HepG2 (cell line): Measurements from ENCODE around the gene EXOC3L4. TPM values are rescaled to one million over a fixed set of nuclear protein-coding genes. Genes with fewer than 3 reads are reported as not detected.

Experiments
- ATRX ChIP-seq: sonication (generic); formaldehyde crosslinking; IDR thresholded peaks from 2 replicates; pipeline ENCODE4 v1.4.0; 2020; ENCODE audit warnings: missing genetic modification reagents, borderline replicate concordance
- CCAR2 ChIP-seq: fragments of 200-400 bp; formaldehyde crosslinking; optimal IDR thresholded peaks from 2 replicates; pipeline ENCODE3; 2018; ENCODE audit warnings: low read depth, mild to moderate bottlenecking, low read length, moderate library complexity
- FOSL1 ChIP-seq: sonication (generic); formaldehyde crosslinking; IDR thresholded peaks from 2 replicates; pipeline ENCODE4 v1.9.0; 2021; ENCODE audit warnings: missing genetic modification reagents, borderline replicate concordance
- HMG20B ChIP-seq: conservative IDR thresholded peaks from 2 replicates; pipeline ENCODE4 v1.6.1; 2016; ENCODE audit warnings: missing genetic modification reagents, missing compliant biosample characterization
- MYC ChIP-seq: sonication (generic); formaldehyde crosslinking; IDR thresholded peaks from 2 replicates; pipeline ENCODE4 v1.9.0; 2021; ENCODE audit warnings: missing genetic modification reagents, borderline replicate concordance
- PHB2 ChIP-seq: fragments of 450-650 bp; IDR thresholded peaks from 2 replicates; pipeline ENCODE4 v1.6.1; 2018; ENCODE audit not compliant: partially characterized antibody
- SOX13 ChIP-seq, 3 experiments: fragments of 450-650 bp in 1 of 3; sonication (generic) in 1 of 3; formaldehyde crosslinking in 1 of 3; IDR thresholded peaks in 2 of 3; conservative IDR thresholded peaks in 1 of 3; 2 replicates each; pipeline versions ENCODE4 v1.5.0 to v1.6.1; 2016 to 2020; ENCODE audit warnings: antibody characterized with exemption in 1 of 3, mild to moderate bottlenecking in 1 of 3, missing compliant biosample characterization in 1 of 3, missing genetic modification reagents in 1 of 3, moderate library complexity in 1 of 3
- TBL1XR1 ChIP-seq: fragments of 150-350 bp; IDR thresholded peaks from 2 replicates; pipeline ENCODE4 v1.6.1; 2014; ENCODE audit warnings: borderline replicate concordance, low read length; ENCODE audit not compliant: partially characterized antibody
- ZNF101 ChIP-seq: sonication (generic); formaldehyde crosslinking; IDR thresholded peaks from 2 replicates; pipeline ENCODE4 v1.4.0; 2020; ENCODE audit warnings: mild to moderate bottlenecking, low read depth, missing genetic modification reagents, borderline replicate concordance
- ZNF180 ChIP-seq: sonication (generic); formaldehyde crosslinking; IDR thresholded peaks from 2 replicates; pipeline ENCODE4 v1.4.0; 2020; ENCODE audit warnings: low read depth, missing genetic modification reagents, borderline replicate concordance
- ZNF788 ChIP-seq: sonication (generic); formaldehyde crosslinking; IDR thresholded peaks from 2 replicates; pipeline ENCODE4 v1.5.0; 2020; ENCODE audit warnings: mild to moderate bottlenecking, missing genetic modification reagents, borderline replicate concordance
- ZZZ3 ChIP-seq: sonication (generic); formaldehyde crosslinking; IDR thresholded peaks from 2 replicates; pipeline ENCODE4 v1.4.0; 2020; ENCODE audit warnings: missing genetic modification reagents, mild to moderate bottlenecking, borderline replicate concordance
- polyA plus RNA-seq, 8 experiments: library from polyadenylated mRNA; depleted of rRNA in 3 of 8; stranded (reverse) in 7 of 8; unstranded in 1 of 8; fragments of >200 nt; fragmentation: Illumina TruSeq in 4 of 8; extraction: Trizol in 4 of 8; gene quantifications; 2 replicates each; pipeline versions ENCODE4 v1.2.1 to v1.2.3, GENCODE V29; 2011 to 2016; ENCODE audit warnings: low read depth in 4 of 8, missing spikeins in 1 of 8, mixed read lengths in 1 of 8; ENCODE audit not compliant: insufficient read depth in 1 of 8
- total RNA-seq, 5 experiments: library from RNA; depleted of rRNA; stranded (reverse); fragments of >200 nt; fragmentation: Illumina TruSeq; extraction: Trizol; gene quantifications; 2 replicates each; pipeline ENCODE4 v1.2.3, GENCODE V29; 2016; ENCODE audit warnings: low read depth in 1 of 5
- TF ChIP-seq, protein P1 (sequence below): sonication (generic); formaldehyde crosslinking; IDR thresholded peaks from 2 replicates; pipeline ENCODE4 v1.4.0; 2020; ENCODE audit warnings: missing genetic modification reagents, borderline replicate concordance
- TF ChIP-seq, protein P2 (sequence below): sonication (generic); IDR thresholded peaks from 2 replicates; pipeline ENCODE4 v1.6.1; 2016; ENCODE audit warnings: low read depth, borderline replicate concordance
- TF ChIP-seq, protein P3 (sequence below), 2 experiments: IDR thresholded peaks; 2 replicates each; pipeline ENCODE4 v1.6.1; 2011 to 2012; ENCODE audit warnings: low read length in 2 of 2, borderline replicate concordance in 1 of 2, low read depth in 1 of 2, mild to moderate bottlenecking in 1 of 2, moderate library complexity in 1 of 2
- TF ChIP-seq, protein P4 (sequence below): sonication (generic); formaldehyde crosslinking; IDR thresholded peaks from 2 replicates; pipeline ENCODE4 v1.9.0; 2022; ENCODE audit warnings: low read depth, missing genetic modification reagents

EXOC3L4 gene
- total and polyA plus RNA-seq, 2 of the 13 experiments (the other 11 are each of a cell fraction or from before 2014, with no cell fraction given), result 11.8 to 27.0 TPM

DNA sequence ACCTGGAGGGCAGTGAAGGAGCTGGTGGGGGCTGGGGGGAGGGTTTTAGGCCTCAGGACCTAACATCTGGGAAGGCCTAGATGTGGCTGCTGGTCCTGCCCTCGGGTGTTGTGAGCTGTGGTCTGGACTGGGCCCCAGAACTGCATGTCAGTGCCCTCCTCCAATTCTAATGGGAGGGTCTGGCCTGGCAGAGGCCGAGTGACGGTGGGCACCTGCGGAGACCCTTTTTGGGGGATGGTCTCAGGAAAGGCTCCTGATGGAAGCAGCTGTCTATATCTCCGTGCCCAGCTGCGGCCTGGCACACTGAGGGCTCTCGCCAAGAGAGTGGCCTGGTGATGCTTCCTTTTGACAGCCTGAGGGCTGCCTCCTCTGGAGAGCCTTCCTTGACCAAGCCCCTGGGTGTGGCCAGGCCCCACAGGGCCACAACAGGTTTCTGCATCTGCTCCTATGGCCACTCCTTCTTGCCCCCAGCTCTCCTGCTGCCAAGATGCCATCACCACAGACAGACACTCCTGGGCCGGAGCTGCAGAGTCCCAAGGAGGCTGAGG lies 5.3 kb downstream of the EXOC3L4 start (continued):
- TF ChIP-seq CCAR2 (no peak), TBL1XR1 (no peak), HMG20B (CRISPR knock-in tag) (no peak), ZNF788 (CRISPR knock-in tag) (0 out of 2 replicates have a peak, but pooled peaks have one; percentile 3), MYC (CRISPR knock-in tag) (no peak), PHB2 (no peak), SOX13 (IDR thresholded peaks at IDR 0.05) (no peak), SOX13 (CRISPR knock-in tag; conservative IDR thresholded peaks at IDR 0.05 in 1 of 2, IDR thresholded peaks at IDR 0.05 in 1 of 2) (no peak), ZZZ3 (no peak), ZNF101 (CRISPR knock-in tag) (no peak), ATRX (CRISPR knock-in tag) (peak; percentile 53; the same call in 1 of the 2 replicates), ZNF180 (CRISPR knock-in tag) (no peak), FOSL1 (CRISPR knock-in tag) (no peak)
- TF ChIP-seq, protein P1, sequence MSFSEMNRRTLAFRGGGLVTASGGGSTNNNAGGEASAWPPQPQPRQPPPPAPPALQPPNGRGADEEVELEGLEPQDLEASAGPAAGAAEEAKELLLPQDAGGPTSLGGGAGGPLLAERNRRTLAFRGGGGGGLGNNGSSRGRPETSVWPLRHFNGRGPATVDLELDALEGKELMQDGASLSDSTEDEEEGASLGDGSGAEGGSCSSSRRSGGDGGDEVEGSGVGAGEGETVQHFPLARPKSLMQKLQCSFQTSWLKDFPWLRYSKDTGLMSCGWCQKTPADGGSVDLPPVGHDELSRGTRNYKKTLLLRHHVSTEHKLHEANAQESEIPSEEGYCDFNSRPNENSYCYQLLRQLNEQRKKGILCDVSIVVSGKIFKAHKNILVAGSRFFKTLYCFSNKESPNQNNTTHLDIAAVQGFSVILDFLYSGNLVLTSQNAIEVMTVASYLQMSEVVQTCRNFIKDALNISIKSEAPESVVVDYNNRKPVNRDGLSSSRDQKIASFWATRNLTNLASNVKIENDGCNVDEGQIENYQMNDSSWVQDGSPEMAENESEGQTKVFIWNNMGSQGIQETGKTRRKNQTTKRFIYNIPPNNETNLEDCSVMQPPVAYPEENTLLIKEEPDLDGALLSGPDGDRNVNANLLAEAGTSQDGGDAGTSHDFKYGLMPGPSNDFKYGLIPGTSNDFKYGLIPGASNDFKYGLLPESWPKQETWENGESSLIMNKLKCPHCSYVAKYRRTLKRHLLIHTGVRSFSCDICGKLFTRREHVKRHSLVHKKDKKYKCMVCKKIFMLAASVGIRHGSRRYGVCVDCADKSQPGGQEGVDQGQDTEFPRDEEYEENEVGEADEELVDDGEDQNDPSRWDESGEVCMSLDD, result no peak
- TF ChIP-seq, protein P2, sequence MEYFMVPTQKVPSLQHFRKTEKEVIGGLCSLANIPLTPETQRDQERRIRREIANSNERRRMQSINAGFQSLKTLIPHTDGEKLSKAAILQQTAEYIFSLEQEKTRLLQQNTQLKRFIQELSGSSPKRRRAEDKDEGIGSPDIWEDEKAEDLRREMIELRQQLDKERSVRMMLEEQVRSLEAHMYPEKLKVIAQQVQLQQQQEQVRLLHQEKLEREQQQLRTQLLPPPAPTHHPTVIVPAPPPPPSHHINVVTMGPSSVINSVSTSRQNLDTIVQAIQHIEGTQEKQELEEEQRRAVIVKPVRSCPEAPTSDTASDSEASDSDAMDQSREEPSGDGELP, result no peak
- TF ChIP-seq, protein P3, sequence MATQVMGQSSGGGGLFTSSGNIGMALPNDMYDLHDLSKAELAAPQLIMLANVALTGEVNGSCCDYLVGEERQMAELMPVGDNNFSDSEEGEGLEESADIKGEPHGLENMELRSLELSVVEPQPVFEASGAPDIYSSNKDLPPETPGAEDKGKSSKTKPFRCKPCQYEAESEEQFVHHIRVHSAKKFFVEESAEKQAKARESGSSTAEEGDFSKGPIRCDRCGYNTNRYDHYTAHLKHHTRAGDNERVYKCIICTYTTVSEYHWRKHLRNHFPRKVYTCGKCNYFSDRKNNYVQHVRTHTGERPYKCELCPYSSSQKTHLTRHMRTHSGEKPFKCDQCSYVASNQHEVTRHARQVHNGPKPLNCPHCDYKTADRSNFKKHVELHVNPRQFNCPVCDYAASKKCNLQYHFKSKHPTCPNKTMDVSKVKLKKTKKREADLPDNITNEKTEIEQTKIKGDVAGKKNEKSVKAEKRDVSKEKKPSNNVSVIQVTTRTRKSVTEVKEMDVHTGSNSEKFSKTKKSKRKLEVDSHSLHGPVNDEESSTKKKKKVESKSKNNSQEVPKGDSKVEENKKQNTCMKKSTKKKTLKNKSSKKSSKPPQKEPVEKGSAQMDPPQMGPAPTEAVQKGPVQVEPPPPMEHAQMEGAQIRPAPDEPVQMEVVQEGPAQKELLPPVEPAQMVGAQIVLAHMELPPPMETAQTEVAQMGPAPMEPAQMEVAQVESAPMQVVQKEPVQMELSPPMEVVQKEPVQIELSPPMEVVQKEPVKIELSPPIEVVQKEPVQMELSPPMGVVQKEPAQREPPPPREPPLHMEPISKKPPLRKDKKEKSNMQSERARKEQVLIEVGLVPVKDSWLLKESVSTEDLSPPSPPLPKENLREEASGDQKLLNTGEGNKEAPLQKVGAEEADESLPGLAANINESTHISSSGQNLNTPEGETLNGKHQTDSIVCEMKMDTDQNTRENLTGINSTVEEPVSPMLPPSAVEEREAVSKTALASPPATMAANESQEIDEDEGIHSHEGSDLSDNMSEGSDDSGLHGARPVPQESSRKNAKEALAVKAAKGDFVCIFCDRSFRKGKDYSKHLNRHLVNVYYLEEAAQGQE (IDR thresholded peaks at IDR 0.05; ENCODE audit: borderline replicate concordance in 1 of 2, low read depth in 1 of 2, low read length in 2 of 2), result no peak
- TF ChIP-seq, protein P4, sequence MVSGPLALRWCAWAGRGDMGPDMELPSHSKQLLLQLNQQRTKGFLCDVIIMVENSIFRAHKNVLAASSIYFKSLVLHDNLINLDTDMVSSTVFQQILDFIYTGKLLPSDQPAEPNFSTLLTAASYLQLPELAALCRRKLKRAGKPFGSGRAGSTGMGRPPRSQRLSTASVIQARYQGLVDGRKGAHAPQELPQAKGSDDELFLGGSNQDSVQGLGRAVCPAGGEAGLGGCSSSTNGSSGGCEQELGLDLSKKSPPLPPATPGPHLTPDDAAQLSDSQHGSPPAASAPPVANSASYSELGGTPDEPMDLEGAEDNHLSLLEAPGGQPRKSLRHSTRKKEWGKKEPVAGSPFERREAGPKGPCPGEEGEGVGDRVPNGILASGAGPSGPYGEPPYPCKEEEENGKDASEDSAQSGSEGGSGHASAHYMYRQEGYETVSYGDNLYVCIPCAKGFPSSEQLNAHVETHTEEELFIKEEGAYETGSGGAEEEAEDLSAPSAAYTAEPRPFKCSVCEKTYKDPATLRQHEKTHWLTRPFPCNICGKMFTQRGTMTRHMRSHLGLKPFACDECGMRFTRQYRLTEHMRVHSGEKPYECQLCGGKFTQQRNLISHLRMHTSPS (CRISPR knock-in tag), result no peak
